ENCODE results near the gene RHBDL3.
A peak's percentile ranks its signal among the peaks of the same experiment; 100 is the strongest.
"Not testable (repeated sequence)": the region's sequence is repeated elsewhere in the genome, so short reads cannot be mapped to it uniquely, and the experiment has no call there.

RHBDL3 gene

GRCh38 chr17:32297860-32298259 lies 32.2 kb downstream of the RHBDL3 start:
- DNase-seq: no peak

- no peak for DNase-seq
Observed at GRCh38 chr17:32298298-32298697, 32.7 kb downstream of the RHBDL3 start.

- DNase-seq: no peak
Observed at GRCh38 chr17:32298721-32299579, 33.3 kb downstream of the RHBDL3 start.

- DNase-seq: no peak
Observed at GRCh38 chr17:32299580-32300164, 34.0 kb downstream of the RHBDL3 start.

- DNase-seq: no peak
Observed at GRCh38 chr17:32302037-32302436, 36.4 kb downstream of the RHBDL3 start.

- DNase-seq: no peak
Observed at GRCh38 chr17:32302860-32303649, 37.4 kb downstream of the RHBDL3 start.

GRCh38 chr17:32303781-32304288 lies 38.2 kb downstream of the RHBDL3 start:
- no peak for DNase-seq

GRCh38 chr17:32305049-32305448 lies 39.4 kb downstream of the RHBDL3 start:
- no peak for DNase-seq

- DNase-seq: no peak
Observed at GRCh38 chr17:32307658-32308057, 42.0 kb downstream of the RHBDL3 start.

GRCh38 chr17:32311028-32311536 lies 45.5 kb downstream of the RHBDL3 start:
- DNase-seq: no peak

GRCh38 chr17:32314636-32315035 lies 49.0 kb downstream of the RHBDL3 start:
- DNase-seq: no peak

GRCh38 chr17:32315171-32315570 lies 49.5 kb downstream of the RHBDL3 start:
- DNase-seq: no peak

- DNase-seq: not testable (repeated sequence)
Observed at GRCh38 chr17:32316653-32317052, 51.0 kb downstream of the RHBDL3 start.

- no peak for DNase-seq
Observed at GRCh38 chr17:32317353-32317752, 51.7 kb downstream of the RHBDL3 start.

- DNase-seq: no peak
Observed at GRCh38 chr17:32318071-32318470, 52.4 kb downstream of the RHBDL3 start.

- DNase-seq: peak; percentile 48
Observed at GRCh38 chr17:32319548-32319905, 53.9 kb downstream of the RHBDL3 start.

- not testable (repeated sequence) for DNase-seq
Observed at GRCh38 chr17:32320080-32320479, 54.4 kb downstream of the RHBDL3 start.

GRCh38 chr17:32320847-32321246 lies 55.2 kb downstream of the RHBDL3 start:
- DNase-seq: no peak

- DNase-seq: no peak
Observed at GRCh38 chr17:32323046-32323445, 57.4 kb downstream of the RHBDL3 start.

- no peak for DNase-seq
Observed at GRCh38 chr17:32323811-32324491, 58.3 kb downstream of the RHBDL3 start.

- DNase-seq: no peak
Observed at GRCh38 chr17:32327911-32328310, 62.3 kb downstream of the RHBDL3 start.

- no peak for DNase-seq
Observed at GRCh38 chr17:32330147-32330546, 64.5 kb downstream of the RHBDL3 start.

Measured in KG1 (cell line).